D341Med (cell line): ENCODE measurements around the gene ANO2.
A peak's percentile ranks its signal among the peaks of the same experiment; 100 is the strongest.
"Not testable (repeated sequence)": the region's sequence is repeated elsewhere in the genome, so short reads cannot be mapped to it uniquely, and the experiment has no call there.

Source experiments
- DNase-seq: peaks from one replicate; pipeline ENCODE4 v3.0.0; 2012; ENCODE audit warnings: low spot score

Gene ANO2

DNA sequence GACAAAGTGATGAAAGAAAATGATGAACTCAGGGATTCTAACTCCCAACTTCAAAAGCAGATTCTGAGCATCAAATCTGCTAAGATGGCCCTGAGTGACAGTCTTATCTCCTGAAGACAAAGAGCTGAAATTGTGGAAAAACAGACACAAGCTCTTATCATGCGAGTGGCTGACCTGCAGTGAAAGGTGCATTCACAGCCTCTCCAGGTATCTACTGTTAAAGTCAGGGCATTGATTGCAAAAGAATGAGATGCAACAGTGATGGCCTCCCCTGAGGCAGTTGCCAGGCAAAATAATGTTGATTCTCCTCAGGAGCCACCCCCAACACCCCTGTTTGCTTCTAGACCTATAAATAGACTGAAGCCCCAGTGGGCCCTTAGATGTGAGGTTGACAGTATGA lies 126.2 kb downstream of the ANO2 start:
- not testable (repeated sequence) for DNase-seq

DNA sequence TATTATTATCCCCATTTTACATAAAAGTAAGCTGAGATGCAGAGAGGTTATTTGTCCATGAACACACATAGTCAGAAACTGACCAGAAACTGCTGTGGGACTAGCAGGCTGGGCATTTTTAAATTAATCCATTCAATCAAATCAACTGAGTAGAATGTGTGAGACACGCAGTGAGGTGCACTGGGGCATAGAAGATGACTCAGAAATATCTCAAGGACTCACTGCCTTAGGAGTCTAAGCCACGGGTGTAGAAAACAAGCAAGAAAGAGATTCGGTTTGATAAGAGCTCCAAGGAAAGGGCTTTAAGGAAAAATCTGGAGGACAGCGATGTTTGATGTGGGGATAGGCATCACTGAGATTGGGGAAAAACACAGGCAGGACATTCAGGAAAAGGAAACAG lies 127.8 kb downstream of the ANO2 start:
- DNase-seq, result no peak

DNA sequence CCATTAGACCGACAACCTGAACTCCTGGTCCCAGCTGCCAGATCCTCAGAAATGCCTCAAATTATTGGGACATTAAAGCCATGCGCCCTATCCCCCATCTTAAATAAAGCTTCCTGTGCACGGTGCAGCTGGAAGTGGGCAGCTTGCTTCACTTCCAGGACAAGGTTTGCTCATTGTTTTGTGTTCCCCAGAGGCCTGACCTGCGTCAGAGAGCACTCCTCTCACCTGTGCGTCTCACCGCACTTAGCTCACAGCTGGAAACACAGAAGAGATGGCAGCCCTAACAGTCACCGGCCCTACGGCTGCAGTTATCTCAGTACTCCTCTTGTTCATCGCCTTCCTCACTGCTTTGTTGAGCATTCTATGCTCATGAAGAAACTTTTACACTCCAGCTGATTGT lies 135.5 kb downstream of the ANO2 start:
- DNase-seq, result no peak

DNA sequence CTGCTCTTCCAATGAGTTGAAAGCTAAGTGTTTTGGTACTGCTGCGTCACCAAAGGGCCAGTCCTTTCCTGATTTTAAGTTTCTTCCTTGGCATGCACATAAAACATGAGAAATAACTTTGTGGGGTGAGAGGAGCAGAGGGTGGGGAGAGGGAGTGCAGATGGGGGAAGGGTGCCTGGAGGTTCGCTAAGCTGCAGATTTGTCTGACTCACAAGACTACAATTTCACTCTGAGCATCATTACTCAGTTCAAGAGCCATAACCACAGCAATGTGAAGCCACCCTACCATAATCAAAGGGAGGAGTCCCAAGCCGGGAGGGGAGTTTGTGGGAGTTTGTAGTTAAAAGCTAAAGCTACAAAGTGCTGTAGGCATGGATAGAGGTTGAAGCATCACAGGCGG lies 136.1 kb downstream of the ANO2 start:
- DNase-seq, result no peak

DNA sequence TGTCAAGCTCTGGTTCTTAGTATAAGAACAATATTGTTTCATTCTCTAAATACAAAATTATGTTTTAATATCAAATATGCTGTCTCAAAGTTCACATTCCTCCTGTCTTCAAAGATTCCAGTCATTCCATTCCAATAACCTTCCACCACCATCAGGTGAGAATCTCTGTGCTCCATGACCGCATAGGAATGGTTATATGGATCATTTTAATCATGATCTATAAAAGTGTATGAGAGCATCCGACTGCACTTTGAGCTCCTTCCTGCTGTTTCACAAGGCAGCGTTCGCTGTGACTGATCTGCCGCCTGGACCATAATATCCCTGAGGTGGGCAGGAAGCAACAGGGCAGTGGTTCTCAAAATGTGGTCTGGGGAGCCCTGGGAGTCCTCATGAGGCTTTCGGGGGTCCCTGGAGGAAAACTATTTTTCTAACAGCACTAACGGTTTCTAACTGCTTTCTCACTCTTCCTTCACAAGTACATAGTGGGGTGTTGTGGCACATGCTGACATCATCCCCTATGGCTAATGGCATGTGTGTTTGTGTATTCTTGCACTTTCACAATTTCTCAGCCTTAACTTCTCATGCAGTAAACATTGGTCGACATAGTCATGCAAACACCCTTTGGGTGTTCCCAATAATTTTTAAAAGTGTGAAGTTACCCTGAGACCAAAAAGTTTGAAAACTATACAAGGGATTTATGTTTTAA lies 137.4 kb downstream of the ANO2 start:
- DNase-seq, result no peak

DNA sequence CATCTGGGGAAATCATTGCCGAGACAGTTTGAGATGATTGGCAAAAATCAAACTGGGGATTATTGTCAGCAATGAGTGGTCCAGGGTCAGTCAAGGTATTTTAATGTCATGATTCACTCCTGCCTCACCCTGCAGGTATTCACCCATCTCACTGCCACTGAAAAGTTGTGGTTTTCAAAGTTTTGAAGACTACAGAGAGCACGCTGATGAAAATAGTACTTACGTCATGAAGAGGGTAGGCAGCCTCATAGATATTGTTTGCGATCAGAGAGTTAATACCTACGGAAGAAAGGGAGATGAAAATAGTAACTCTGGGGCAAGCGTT lies 138.0 kb downstream of the ANO2 start:
- DNase-seq, result no peak

DNA sequence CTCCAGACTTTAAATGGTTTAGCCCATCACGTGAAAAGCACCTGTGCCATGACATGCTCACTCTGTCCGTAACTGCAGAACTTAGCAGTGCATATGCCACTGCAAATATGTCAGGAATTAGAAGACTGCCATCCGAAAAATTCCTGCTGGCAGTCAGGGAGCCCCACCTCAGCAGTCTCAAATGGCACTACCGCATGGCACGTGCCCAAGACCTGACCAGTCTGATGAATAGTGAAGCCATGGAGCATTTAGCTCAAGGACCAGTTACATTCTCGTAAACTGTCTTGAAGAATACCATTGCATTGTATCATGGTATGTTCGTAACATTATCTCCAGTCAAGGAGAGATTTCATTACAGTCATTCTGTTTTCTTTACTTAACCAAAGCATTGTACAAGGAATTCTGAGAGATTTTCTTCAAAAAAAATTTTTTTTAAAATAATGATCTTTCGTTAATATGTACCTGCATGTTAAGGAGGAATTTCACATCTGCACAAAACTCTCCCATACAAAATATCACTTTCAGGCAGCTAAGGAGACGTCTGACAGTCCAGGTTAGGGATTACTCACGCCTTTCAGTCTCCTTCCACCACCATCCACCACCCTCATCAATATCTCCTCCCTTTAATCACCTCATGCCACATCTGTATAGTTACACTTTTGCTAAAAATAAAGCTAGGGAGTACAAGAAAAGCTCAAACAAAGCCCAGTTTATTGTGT lies 138.5 kb downstream of the ANO2 start:
- no peak for DNase-seq

DNA sequence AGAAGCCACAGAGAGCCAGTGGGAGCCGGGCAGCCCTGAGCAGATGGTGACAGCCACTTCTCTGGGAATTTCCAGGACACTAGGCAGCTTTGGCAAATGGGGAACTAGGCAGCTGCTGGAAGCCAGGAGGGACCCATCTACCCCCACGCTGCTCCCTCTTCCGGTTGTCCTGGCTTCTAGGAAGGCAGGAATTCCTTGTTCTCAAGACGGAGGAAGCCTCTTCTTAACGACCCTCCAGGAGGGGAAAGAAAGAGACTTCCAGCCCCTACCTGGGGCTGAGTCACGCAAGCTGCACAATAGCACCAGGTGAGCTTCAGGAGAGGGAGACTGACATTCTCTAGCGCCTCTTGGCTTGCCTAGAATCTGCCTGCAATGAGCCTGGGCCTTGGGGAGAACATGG lies 141.5 kb downstream of the ANO2 start:
- no peak for DNase-seq

DNA sequence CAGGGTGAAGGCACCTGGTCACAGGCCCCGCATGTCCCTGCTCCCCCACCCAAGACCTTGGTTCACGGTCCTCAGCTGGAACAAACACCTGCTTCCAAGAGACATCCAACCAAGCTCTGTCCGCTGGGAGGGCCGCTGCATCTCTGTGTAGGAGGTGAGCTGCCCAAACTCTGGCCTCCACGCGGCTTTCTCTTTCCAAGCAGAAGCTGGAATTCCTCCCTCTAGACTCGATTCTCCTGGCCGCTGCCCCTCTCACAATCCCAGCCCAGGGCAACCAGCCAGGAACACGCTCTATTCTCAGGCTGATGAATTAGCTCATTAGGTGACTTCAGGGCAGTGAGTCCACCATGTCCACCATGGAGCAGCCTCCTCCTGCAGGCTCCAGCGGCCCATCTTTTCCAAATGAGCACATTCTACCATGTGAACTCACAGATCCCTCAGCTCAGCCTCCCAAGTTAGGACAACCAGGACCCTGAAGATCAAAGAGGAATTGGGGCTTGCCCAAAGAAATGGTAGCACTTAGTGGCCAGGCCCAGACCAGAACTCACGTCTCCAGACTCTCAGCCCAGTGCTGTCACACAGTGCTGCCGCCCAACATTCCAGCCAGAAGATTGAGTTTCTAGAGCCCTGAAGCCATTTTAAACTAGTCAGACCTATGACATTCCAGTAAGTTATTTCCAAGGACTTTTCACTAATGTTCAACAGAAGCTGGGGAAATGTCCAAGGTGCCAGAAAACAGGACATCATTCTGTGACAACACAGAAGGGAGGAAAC lies 146.6 kb downstream of the ANO2 start:
- DNase-seq, result no peak

DNA sequence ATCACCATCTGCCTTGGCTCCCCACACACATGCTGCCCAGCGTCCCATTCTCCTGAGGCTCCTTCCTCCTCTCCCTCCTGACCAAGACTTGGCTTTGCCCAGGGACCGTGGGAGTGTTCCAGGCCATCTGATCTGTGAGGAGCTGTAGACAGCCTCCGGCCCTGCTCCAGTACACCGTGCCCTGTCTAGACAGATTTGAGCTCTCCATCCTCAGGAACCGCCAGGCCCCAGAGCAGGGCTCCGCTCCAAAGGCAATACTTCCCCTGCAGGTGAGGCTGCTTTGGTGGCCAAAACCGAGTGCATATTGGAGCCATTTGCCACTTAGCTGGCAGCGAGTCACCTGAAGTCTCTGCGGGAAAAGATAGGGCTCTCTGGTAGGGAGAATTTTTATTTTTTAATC lies 147.4 kb downstream of the ANO2 start:
- DNase-seq, result no peak

DNA sequence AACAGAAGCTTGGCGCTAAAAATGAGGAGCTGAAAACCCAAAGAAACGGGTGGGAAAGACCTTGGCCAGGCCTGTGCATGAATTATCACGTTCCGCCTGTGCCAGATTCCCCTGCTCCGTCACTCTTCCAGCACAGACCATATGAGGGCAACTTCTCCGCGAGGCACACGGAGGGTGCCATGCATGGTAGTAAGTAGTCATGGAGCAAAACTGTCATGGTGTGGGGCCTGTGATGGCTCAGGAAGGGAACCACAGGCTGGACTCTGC lies 148.2 kb downstream of the ANO2 start:
- no peak for DNase-seq

DNA sequence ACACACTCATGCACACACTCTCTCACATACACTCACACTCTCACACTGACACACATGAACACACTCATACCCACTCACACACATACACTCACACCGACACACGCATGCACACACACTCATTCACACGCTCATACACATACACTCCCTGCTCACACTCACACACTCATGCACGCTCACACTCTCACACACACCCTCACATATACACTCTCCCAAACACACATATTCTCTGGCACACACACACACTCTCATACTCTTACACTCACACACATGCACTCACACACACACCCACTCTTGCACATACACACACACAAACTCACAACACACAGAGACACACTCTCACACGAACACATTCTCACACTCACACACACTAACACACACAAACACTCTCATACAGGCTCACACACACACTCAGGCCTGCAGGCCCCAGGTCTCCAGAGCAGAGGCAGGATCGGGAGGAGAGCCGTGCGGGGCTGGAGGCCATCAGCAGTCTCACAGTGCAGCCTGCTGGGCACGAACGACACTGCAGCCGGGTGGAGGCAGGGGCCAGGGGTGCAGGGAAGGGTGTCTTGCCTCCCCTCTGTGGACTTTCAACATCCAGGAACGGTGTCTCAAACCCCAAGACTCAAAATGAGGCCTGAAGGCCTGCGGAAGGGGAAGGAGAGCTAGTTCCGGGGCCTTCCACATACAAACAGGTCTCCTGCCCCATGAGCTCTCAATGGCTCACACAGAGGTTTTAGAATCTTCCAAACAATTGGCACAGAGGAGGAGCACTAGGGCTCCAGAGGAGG lies 148.7 kb downstream of the ANO2 start:
- DNase-seq, result peak; percentile 85

DNA sequence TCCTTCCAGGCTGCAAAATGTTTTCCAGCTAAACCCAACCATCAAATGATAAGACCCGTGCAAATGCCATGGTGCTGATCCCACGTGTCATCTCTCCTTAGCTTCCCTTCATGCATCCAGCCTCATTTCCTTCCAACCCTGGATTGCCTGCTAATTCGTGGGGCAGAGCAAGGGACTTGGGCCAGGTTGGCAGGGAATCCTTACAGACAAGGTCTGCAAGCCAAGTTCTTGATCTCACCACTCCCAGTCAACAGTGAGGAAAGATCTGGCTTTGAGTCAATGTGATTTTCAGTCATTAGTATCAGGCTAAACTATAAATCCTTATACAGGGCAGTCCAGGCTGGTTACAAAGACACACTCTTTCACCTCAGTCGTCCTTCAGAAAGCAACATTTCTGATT lies 150.9 kb downstream of the ANO2 start:
- DNase-seq, result no peak

DNA sequence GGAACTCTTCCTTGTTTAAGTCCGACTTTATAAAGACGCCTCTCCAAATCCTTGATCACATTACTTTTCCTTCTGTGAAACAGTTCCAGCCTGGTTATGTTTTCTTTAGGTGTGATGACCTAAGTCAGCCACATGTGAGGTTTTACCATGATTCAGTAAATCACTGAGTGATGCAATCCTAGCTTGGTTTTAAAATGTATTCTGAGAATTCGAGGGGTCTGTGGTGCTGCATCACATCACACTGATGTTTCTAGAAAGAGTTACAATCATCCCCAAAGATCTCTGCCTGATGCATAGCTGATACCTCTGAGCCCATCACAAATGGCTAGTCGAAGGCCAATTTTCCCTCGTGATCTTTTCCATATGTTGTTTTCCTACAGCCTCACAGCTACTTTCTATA lies 152.7 kb downstream of the ANO2 start:
- no peak for DNase-seq

DNA sequence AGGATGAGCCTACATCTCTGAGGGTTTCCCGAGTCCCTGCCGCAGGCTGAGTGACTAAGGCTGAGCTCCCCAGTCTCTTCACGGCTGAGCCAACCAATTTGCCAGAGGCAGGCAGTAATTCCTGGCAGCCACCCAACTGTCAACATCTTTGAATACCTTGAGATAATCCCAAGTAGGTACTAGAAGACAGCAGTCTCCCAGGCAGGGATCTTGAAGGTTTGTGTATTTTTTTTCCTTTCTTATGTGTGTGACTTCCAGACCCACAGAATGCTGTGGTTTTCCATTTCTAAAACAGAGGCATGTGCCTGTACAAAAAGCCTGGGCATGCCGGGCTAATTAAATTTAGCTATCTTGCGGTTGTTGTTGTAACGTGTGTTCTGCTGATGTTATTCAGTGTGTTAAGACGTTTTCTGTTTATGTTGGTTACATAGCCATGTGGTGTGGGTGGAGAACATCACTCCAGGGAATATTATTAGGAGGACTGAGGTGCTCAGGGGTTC lies 155.5 kb downstream of the ANO2 start:
- DNase-seq, result no peak

DNA sequence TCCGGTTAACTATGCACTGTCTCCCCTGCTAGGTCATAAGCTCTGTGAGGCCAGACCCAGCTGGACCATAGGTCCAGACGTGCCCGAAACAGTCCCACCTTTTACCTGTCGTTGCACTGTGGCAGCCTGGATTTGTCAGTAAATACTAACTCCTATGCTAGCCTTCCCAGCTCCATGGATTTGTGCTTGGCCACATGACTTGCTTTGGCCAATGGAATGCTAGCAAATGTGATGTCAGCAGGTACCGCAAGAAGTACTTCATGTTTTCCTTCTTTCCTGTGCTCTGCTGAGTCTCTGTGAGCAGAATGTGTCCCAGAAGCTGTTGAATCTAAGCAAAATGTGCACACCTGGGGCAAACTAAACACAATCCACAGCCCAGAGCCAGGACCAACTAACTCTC lies 157.2 kb downstream of the ANO2 start:
- DNase-seq, result no peak

DNA sequence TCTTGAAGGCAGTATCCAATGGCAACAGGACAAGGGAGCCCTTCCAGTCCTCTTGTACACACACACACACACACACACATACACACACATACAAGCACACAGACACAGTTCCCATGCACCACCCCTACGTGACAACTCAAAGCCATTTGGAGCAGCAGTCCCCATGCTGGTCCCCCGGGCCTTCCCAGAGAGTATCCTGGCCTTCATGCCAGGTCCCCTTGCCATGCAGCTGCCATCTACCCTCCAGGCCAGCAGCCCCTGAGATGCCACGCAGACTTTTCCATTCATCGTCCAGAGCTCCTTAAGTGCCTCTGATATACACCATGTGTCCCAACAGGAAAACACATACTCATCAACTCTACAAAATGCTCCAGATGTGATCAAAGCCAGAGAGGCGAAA lies 159.5 kb downstream of the ANO2 start:
- DNase-seq, result no peak

DNA sequence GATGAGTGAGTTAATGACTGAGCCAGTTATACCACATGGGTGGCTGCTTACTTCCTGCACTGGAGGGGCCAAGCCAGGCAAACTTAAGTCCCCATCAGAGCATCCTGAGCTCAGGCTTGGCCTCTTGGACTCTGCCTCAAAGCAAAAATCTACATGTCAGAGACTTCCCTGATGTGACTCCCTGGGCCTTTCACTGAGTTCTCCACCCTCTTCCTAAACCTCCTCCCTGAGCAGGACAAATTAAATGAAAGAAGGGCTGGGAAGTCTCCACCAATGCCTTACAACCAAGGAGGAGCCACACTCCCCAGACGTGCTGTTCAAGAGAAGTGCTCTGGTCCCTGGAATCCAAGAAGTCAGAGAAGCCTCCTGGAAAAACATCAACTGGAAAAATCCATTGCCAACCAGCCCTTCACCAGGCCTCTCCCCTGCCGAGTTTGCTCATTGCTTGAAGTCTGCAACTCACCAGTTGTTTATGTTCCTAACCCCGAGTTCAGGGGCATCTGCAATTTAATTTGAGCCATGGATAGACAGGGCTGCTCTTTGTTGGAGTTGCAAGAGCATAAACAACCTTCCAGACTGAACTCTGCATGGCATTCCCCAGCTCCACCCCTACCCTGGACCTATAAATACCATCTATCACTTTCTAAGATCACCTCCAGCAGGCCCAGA lies 160.5 kb downstream of the ANO2 start:
- DNase-seq, result no peak

DNA sequence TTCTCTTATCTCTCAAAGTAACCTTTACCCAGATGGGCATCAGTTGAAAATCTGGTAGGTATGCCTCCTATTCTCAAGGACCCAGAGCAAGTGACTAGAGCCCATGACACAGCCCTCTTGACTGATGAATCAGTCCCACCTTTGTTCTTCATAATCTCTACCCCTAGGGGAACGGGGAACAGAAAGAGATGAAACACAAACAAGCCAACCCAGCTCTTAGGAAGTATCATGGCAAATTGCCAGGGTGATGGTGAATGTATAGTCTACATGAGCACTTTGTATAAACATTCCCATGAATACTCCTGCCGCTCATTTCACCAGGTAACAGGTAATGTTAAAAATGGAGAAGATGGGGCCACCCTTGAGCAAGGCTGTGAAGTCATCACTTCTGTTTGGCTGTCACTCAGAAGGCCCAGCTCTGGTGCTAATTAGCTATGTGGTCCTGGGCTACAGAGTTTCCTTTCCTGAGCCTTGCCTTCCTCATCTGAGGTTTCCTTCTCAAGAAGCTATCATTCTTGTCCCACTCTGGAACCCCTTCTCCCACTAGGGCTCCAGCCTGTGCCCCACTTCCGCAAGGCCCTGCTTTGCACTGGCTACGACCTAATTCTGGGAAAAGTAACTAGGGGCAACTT lies 161.7 kb downstream of the ANO2 start:
- no peak for DNase-seq

DNA sequence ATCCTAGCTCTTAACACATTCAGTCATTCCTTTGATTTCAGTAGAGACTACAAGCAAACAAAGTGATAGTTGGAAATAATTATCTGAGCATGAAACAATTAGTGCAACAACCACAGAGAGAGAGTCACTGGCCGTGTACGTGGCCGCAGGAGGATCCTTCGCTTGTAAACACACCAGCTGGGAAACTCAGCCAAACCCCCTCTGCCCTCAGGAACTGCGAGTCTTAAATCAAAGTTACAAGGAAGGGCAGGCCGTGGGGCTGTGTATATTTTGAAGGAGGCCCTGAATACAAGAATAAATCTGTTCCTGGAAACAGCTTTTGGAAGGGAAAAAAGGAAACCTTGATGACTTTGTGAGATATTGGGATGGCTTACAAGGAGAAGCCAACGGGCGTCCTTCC lies 164.5 kb downstream of the ANO2 start:
- DNase-seq, result peak; percentile 3

DNA sequence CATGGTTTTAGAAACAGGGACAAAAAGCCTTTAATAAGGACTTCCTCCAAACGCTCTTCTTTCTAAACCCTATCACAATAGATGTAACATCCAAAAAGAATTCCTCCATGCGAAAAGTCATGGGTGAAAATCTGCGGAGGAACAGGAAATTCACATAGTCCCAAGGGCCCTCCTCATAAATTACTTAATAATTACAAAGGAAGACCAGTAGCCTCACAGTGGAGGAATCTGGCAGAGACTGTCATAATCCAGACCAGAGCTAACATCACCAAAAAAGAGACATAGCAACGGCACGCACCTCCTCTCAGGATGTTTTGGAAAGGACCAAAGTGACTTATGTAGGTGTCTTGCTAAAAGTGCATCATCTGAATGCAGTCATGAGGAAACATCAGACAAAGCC lies 165.7 kb downstream of the ANO2 start:
- no peak for DNase-seq

DNA sequence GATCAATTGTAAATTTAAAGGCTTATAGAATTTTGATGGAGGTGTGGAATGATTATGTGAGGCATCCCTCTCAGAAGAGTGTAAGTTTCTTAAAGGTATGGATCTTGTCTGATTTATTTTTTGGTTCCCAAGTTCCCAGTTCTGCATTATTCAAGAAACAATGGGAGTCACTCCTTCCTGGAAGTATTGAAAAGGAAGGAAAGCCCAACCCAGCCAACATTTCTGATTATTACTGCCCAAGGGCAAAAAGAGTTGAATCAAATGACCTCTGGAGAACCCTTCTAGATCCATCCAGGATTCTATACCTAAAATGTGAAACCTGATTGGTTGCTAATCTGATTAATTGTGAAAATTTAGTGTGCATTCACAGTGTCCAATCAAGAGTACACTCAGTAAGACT lies 166.2 kb downstream of the ANO2 start:
- no peak for DNase-seq
